ENCODE results near the gene NRSN2.
"Not testable (repeated sequence)": the region's sequence is repeated elsewhere in the genome, so short reads cannot be mapped to it uniquely, and the experiment has no call there.

The NRSN2 gene

GRCh38 chr20:370151-370600 lies 23.3 kb downstream of the NRSN2 start:
- no peak for DNase-seq (ENCODE audit: low read depth)
- H3K4me3 ChIP-seq (ENCODE audit: low read depth, low read length) = no peak overlapping the region
- TF ChIP-seq MAX (IDR thresholded peaks at IDR 0.05; ENCODE audit: low read depth, low read length) (no peak), POLR2A (IDR thresholded peaks at IDR 0.05; ENCODE audit: extremely low read depth, insufficient read length) (no peak), MYC (IDR thresholded peaks at IDR 0.05; ENCODE audit: low read depth, low read length) (no peak)
- TF ChIP-seq, protein P1, sequence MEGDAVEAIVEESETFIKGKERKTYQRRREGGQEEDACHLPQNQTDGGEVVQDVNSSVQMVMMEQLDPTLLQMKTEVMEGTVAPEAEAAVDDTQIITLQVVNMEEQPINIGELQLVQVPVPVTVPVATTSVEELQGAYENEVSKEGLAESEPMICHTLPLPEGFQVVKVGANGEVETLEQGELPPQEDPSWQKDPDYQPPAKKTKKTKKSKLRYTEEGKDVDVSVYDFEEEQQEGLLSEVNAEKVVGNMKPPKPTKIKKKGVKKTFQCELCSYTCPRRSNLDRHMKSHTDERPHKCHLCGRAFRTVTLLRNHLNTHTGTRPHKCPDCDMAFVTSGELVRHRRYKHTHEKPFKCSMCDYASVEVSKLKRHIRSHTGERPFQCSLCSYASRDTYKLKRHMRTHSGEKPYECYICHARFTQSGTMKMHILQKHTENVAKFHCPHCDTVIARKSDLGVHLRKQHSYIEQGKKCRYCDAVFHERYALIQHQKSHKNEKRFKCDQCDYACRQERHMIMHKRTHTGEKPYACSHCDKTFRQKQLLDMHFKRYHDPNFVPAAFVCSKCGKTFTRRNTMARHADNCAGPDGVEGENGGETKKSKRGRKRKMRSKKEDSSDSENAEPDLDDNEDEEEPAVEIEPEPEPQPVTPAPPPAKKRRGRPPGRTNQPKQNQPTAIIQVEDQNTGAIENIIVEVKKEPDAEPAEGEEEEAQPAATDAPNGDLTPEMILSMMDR (IDR thresholded peaks at IDR 0.05; ENCODE audit: low read depth, low read length) = no peak

DNA sequence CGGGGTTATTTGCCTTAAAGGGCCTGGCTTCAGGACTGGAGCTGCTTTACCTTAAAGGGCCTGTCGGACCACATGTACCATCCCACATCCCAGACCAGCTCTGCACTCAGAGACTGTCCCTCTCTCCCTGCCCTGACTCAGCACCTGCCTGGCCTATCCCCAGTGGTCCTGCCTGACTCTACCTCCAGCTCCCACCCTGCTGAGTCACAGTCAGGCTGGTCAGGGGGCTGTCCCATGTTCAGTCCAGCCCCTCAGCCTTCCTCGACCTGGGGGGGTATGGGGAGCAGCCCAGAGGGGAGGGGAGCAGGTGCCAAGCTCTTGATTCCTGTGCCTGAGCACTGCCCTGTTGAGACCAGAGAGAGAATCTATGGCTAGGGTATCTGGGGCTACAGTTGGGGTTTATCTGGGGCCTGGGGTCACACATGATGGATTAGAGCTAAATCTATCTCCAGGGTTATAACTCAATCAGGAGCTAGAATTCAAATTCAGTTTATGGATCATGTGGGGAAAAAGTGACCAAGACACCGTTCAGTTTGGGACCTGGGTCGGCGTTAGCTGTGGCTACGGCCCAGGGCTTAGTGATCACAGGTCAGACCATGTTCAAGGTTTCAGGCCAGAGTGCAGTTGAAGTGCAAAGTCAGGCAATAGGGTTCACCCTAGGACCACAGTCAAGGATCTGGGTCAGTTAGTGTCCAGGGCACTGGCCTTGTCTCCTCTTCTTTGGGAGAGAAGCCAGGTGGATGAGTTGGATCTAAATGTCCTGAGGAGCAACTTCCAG lies 24.3 kb downstream of the NRSN2 start:
- peak; percentile 36 for DNase-seq (ENCODE audit: low read depth)
- TF ChIP-seq POLR2A (IDR thresholded peaks at IDR 0.05; ENCODE audit: extremely low read depth, insufficient read length) (no peak), MYC (IDR thresholded peaks at IDR 0.05; ENCODE audit: low read depth, low read length) (no peak), MAX (IDR thresholded peaks at IDR 0.05; ENCODE audit: low read depth, low read length) (no peak)
- TF ChIP-seq, protein P1 (IDR thresholded peaks at IDR 0.05; ENCODE audit: low read depth, low read length) = no peak
- H3K4me3 ChIP-seq (ENCODE audit: low read depth, low read length) = no peak overlapping the region

- H3K4me3 ChIP-seq (ENCODE audit: low read depth, low read length) = no peak overlapping the region
- TF ChIP-seq, protein P1 (IDR thresholded peaks at IDR 0.05; ENCODE audit: low read depth, low read length) = no peak
- TF ChIP-seq MAX (IDR thresholded peaks at IDR 0.05; ENCODE audit: low read depth, low read length) (peak; percentile 65), POLR2A (IDR thresholded peaks at IDR 0.05; ENCODE audit: extremely low read depth, insufficient read length) (peak; percentile 12), MYC (IDR thresholded peaks at IDR 0.05; ENCODE audit: low read depth, low read length) (peak; percentile 83)
- DNase-seq (ENCODE audit: low read depth) = peak; percentile 98
These were observed 25.0 kb downstream of the NRSN2 start for GRCh38 chr20:371755-372542.

DNA sequence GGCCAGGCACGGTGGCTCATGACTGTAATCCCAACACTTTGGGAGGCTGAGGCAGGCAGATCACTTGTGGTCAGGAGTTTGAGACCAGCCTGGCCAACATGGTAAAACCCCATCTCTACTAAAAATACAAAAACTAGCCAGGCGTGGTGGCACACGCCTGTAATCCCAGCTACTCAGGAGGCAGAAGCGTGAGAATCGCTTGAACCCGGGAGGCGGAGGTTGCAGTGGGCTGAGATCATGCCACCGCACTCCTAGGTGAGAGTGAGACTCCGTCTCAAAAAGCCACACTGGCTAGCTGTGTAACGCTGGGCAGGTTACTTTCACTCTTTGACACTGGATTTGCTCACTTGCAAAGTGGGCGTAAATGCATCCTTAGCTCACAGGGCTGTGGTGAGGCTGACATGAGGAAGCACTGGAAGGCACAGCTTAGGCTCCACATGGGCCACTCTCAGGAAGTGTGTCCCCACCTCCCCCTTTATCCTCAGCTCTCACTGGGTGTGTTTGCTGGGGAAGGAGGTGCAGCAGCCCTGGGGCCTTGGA lies 25.7 kb downstream of the NRSN2 start:
- peak; percentile 86 for DNase-seq (ENCODE audit: low read depth)
- not testable (repeated sequence) for H3K4me3 ChIP-seq (ENCODE audit: low read depth, low read length)
- TF ChIP-seq MAX (IDR thresholded peaks at IDR 0.05; ENCODE audit: low read depth, low read length) = peak; percentile 62

DNA sequence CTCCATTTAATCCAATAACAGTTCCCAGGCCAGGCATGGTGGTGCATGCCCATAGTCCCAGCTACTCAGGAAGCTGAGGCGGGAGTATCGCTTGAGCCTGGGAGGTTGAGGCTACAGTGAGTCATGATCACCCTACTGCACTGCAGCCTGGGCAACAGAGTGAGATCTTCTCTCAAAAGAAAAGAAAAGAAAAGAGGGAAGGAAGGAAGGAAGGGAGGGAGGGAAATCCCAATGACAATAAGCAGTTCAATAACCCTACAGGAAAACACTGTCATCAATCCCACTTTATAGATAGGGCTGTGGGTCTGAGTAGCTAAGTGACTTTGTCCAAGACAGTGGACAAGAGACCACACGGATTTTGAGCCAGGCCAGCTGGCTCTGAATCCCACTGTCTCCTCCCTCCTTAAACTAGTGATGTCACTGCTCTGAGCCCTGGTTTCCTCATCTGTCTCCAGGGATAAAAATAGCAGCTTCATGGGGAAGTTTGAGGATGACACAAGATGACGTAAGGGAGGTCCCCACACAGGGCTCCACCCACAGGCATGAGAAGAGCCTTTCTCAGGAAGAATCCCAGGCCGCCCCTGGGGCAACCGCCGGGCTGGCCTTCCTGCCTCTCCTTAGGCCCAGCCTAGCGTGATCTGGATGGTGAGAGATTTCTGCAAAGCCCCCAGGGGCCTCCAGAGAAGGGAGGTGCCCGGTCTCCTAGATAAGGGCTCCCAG lies 26.4 kb downstream of the NRSN2 start:
- no peak for TF ChIP-seq POLR2A (IDR thresholded peaks at IDR 0.05; ENCODE audit: extremely low read depth, insufficient read length)
- peak; percentile 18; the same call in 1 of the 2 replicates for TF ChIP-seq MYC (IDR thresholded peaks at IDR 0.05; ENCODE audit: low read depth, low read length)
- TF ChIP-seq MAX (IDR thresholded peaks at IDR 0.05; ENCODE audit: low read depth, low read length) = 0 out of 2 replicates have a peak, but pooled peaks have one; percentile 18
- TF ChIP-seq, protein P1 (IDR thresholded peaks at IDR 0.05; ENCODE audit: low read depth, low read length) = no peak
- DNase-seq (ENCODE audit: low read depth) = peak; percentile 94
- H3K4me3 ChIP-seq (ENCODE audit: low read depth, low read length) = no peak overlapping the region

Measured in NB4 (cell line).